ENCODE measurements around the gene PEX26.

The PEX26 gene

DNA sequence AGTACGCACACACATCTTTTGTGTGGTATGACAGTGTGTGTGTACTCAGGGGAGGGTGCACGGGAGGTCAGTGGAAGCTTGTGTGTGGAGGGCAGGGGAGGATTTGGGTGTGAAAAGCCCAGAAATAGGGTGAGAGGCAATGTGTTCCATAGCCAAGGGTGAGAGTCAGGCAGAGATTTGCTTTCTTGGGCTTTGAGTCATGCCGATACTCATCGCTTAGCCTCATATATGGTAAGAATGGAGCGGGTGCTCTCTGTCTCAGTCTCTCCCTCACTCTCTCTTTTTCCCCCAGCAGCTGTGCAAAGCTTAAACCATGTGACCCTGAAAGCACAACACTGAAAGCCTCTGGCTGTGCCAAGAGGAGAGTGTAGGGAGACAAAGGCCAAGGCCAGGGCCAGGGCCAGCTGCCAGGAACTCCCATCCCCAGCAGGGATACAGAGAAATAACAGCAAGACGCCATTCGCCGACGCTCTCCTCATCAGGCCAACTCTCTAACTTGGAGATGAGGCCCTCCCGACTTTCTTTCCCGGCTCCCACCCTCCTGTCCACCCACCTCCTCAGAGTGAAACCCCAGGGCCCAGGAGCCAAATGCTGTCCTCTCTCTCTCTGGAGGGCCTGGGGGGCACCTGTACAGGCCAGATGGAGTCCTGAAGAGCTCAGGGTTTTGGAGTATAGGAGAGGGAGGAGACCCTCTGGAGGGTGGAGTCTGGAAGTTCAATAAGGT, 33.1 kb upstream of the PEX26 start:
- H4K20me1 ChIP-seq (ENCODE audit: insufficient read depth, low read length) = no peaks in the 10 kb centered on the region
- H3K27me3 ChIP-seq (ENCODE audit: insufficient read depth, low read length, poor library complexity) = no peaks in the 10 kb centered on the region
- no peaks in the 10 kb centered on the region for H3K4me1 ChIP-seq (ENCODE audit: insufficient read depth, low read length)
- no peak for TF ChIP-seq EZH2 (IDR thresholded peaks at IDR 0.05; ENCODE audit: borderline replicate concordance, low read depth, low read length, severe bottlenecking)
- TF ChIP-seq, protein P1, sequence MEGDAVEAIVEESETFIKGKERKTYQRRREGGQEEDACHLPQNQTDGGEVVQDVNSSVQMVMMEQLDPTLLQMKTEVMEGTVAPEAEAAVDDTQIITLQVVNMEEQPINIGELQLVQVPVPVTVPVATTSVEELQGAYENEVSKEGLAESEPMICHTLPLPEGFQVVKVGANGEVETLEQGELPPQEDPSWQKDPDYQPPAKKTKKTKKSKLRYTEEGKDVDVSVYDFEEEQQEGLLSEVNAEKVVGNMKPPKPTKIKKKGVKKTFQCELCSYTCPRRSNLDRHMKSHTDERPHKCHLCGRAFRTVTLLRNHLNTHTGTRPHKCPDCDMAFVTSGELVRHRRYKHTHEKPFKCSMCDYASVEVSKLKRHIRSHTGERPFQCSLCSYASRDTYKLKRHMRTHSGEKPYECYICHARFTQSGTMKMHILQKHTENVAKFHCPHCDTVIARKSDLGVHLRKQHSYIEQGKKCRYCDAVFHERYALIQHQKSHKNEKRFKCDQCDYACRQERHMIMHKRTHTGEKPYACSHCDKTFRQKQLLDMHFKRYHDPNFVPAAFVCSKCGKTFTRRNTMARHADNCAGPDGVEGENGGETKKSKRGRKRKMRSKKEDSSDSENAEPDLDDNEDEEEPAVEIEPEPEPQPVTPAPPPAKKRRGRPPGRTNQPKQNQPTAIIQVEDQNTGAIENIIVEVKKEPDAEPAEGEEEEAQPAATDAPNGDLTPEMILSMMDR (IDR thresholded peaks at IDR 0.05; ENCODE audit: borderline replicate concordance, extremely low read depth, low read length, poor library complexity, severe bottlenecking) = no peak
- H3K36me3 ChIP-seq (ENCODE audit: insufficient read depth, low read length) = no peaks in the 10 kb centered on the region
- H2AFZ ChIP-seq (ENCODE audit: low read depth, low read length) = no peak overlapping the region
- H3K9ac ChIP-seq (ENCODE audit: low read depth, low read length) = no peak overlapping the region
- no peaks in the 10 kb centered on the region for H3K9me3 ChIP-seq (ENCODE audit: insufficient read depth, low read length, severe bottlenecking)
- H3K27ac ChIP-seq (ENCODE audit: low read length) = no peak overlapping the region
- ATAC-seq (ENCODE audit: insufficient read depth, low read depth) (no peak), DNase-seq (no peak)
- H3K4me2 ChIP-seq (ENCODE audit: insufficient read depth, low read length) = no peak overlapping the region
- no peak overlapping the region for H3K4me3 ChIP-seq (ENCODE audit: low read depth in 1 of 2, low read length in 2 of 2)
- H3K79me2 ChIP-seq (ENCODE audit: insufficient read depth, low read length) = no peaks in the 10 kb centered on the region

GRCh38 chr22:18045794-18046193, 32.0 kb upstream of the PEX26 start:
- no peaks in the 10 kb centered on the region for H3K36me3 ChIP-seq (ENCODE audit: insufficient read depth, low read length)
- TF ChIP-seq, protein P1 (IDR thresholded peaks at IDR 0.05; ENCODE audit: borderline replicate concordance, extremely low read depth, low read length, poor library complexity, severe bottlenecking) = no peak
- H3K4me2 ChIP-seq (ENCODE audit: insufficient read depth, low read length) = no peak overlapping the region
- ATAC-seq (ENCODE audit: insufficient read depth, low read depth) (no peak), DNase-seq (no peak)
- no peaks in the 10 kb centered on the region for H3K27me3 ChIP-seq (ENCODE audit: insufficient read depth, low read length, poor library complexity)
- no peak overlapping the region for H2AFZ ChIP-seq (ENCODE audit: low read depth, low read length)
- no peaks in the 10 kb centered on the region for H3K4me1 ChIP-seq (ENCODE audit: insufficient read depth, low read length)
- no peaks in the 10 kb centered on the region for H3K9me3 ChIP-seq (ENCODE audit: insufficient read depth, low read length, severe bottlenecking)
- no peaks in the 10 kb centered on the region for H3K79me2 ChIP-seq (ENCODE audit: insufficient read depth, low read length)
- no peaks in the 10 kb centered on the region for H4K20me1 ChIP-seq (ENCODE audit: insufficient read depth, low read length)
- H3K27ac ChIP-seq (ENCODE audit: low read length) = no peak overlapping the region
- H3K4me3 ChIP-seq (ENCODE audit: low read depth in 1 of 2, low read length in 2 of 2) = no peak overlapping the region
- no peak overlapping the region for H3K9ac ChIP-seq (ENCODE audit: low read depth, low read length)

DNA sequence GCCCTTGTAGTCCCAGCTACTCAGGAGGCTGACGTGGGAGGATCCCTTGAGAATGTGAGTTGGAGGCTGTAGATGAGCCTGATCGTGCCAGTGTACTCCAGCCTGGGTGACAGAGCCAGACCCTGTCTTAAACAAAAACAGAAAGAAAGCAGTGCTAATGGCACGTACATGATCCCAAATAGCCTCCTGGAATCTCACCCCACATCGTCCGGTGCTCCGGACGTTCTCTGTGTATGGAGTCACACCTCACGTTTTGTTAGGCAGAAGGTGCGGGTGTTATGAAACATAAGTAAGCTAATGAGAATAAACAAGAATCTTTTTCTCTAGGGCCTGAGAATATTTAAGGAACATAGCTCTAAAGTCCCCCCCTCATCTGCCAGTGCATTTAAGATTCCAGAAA, 29.7 kb upstream of the PEX26 start:
- ATAC-seq (ENCODE audit: insufficient read depth, low read depth) (no peak), DNase-seq (no peak)
- H3K4me1 ChIP-seq (ENCODE audit: insufficient read depth, low read length) = no peaks in the 10 kb centered on the region
- no peak overlapping the region for H3K4me2 ChIP-seq (ENCODE audit: insufficient read depth, low read length)
- H3K9me3 ChIP-seq (ENCODE audit: insufficient read depth, low read length, severe bottlenecking) = no peaks in the 10 kb centered on the region
- no peaks in the 10 kb centered on the region for H4K20me1 ChIP-seq (ENCODE audit: insufficient read depth, low read length)
- H3K27me3 ChIP-seq (ENCODE audit: insufficient read depth, low read length, poor library complexity) = no peaks in the 10 kb centered on the region
- H3K79me2 ChIP-seq (ENCODE audit: insufficient read depth, low read length) = no peaks in the 10 kb centered on the region
- no peak for TF ChIP-seq EZH2 (IDR thresholded peaks at IDR 0.05; ENCODE audit: borderline replicate concordance, low read depth, low read length, severe bottlenecking)
- TF ChIP-seq, protein P1 (IDR thresholded peaks at IDR 0.05; ENCODE audit: borderline replicate concordance, extremely low read depth, low read length, poor library complexity, severe bottlenecking) = no peak
- no peak overlapping the region for H2AFZ ChIP-seq (ENCODE audit: low read depth, low read length)
- H3K36me3 ChIP-seq (ENCODE audit: insufficient read depth, low read length) = no peaks in the 10 kb centered on the region
- H3K4me3 ChIP-seq (ENCODE audit: low read depth in 1 of 2, low read length in 2 of 2) = no peak overlapping the region
- no peak overlapping the region for H3K9ac ChIP-seq (ENCODE audit: low read depth, low read length)
- no peak overlapping the region for H3K27ac ChIP-seq (ENCODE audit: low read length)

All from DND-41 (cell line).